ENCODE results near the gene DBNL. TPM values are rescaled to one million over a fixed set of nuclear protein-coding genes. Genes with fewer than 3 reads are reported as not detected.
A peak's percentile ranks its signal among the peaks of the same experiment; 100 is the strongest.

The DBNL gene
- total RNA-seq, 6 donors from 2014 or later: 81.8 to 169 (median 130) TPM

GRCh38 chr7:44066494-44067063 lies 22.1 kb downstream of the DBNL start:
- ATAC-seq (ENCODE audit: low FRiP score in 2 of 2) (peak in 1 of 2 donors; percentile 1), DNase-seq (peak in 1 of 2 donors; percentile 19)
- Histone ChIP-seq H3K27me3 (no peaks in the 10 kb centered on the region), H3K4me1 (peaks cover 11 to 31% (median 22%) of the 10 kb centered on the region in 4 donors), H3K4me3 (no peak overlapping the region), H3K9me3 (no peaks in the 10 kb centered on the region), H3K27ac (no peak overlapping the region), H3K36me3 (peaks cover 0 to 12% (median 8%) of the 10 kb centered on the region in 4 donors)
- 58 to 65% methylated on average over 5 to 6 of the region's 7 CpGs for WGBS, 2 donors
- no peak for TF ChIP-seq EP300 (IDR thresholded peaks at IDR 0.05)

GRCh38 chr7:44067064-44067951 lies 22.8 kb downstream of the DBNL start:
- H3K4me1 ChIP-seq: peaks cover 11 to 39% (median 26%) of the 10 kb centered on the region in 4 donors
- ATAC-seq (ENCODE audit: low FRiP score in 2 of 2): no peak

DNA sequence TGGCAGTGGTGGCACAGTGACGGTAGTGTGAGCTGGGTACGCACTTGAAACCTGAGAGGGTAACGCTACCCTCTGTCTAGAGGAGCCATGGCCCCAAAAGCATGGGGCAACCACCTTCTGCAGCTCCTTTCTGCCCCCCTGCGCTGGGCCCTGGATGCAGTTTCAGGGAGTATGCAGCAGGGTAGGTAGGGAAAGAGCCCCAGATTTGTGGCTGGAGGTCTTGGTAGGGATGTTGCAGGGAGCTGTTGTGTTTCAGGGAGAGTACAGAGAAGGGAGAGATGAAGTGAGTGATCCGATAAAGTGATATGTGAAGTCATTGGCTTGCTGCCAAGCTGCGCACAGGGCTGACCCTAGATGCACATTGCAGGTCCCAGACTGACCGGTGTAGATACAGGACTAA lies 23.6 kb downstream of the DBNL start:
- no peaks in the 10 kb centered on the region for H3K9me3 ChIP-seq
- DNase-seq: no peak

More at GRCh38 chr7:44067064-44067951, 22.8 kb downstream of the DBNL start:
- DNase-seq: peak in 1 of 2 donors; percentile 18
- TF ChIP-seq CTCF (IDR thresholded peaks at IDR 0.05) (no peak), POLR2AphosphoS5 (IDR thresholded peaks at IDR 0.05) (no peak), POLR2A (IDR thresholded peaks at IDR 0.05) (no peak)
- 84 to 85% methylated on average over 11 of the region's 11 CpGs for WGBS, 2 donors
- no peak overlapping the region for H3K4me3 ChIP-seq
- H3K27ac ChIP-seq: no peak overlapping the region
- H3K36me3 ChIP-seq: peaks cover 0 to 5% (median under 1%) of the 10 kb centered on the region in 4 donors
- H3K27me3 ChIP-seq: no peaks in the 10 kb centered on the region
- H3K9me3 ChIP-seq: no peaks in the 10 kb centered on the region

DNA sequence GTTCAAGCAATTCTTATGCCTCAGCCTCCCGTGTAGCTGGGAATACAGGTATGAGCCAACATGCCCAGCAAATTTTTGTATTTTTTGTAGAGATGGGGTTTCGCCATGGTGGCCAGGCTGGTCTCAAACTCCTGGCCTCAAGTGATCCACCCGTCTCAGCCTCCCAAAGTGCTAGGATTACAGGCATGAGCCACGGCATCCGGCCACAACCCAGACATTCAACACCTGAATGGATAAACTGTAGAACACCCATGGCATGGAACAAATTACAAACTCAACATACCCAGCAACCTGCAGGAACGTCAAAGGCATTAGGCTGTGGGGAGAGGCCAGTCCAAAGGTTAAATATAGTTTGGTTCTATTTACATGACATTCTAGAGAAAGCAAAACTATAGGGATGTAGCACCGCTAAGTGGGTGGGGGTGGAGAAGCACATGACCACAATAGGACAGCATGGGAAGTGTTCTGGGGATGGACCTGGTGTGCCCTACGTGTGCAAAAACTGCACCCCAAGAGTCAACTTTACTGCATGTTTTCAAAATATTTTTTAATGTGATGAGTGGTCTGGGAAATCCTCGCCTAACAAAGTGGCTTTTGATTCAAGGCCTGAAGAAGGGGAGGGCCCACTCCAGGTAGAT lies 27.3 kb downstream of the DBNL start:
- no peak for TF ChIP-seq POLR2AphosphoS5 (IDR thresholded peaks at IDR 0.05)
- TF ChIP-seq POLR2A (IDR thresholded peaks at IDR 0.05): no peak
- no peak for TF ChIP-seq CTCF (IDR thresholded peaks at IDR 0.05)
- no peak for TF ChIP-seq EP300 (IDR thresholded peaks at IDR 0.05)
- H3K27ac ChIP-seq: peak overlapping the region in 2 of 4 donors; percentile 7 to 8
- DNase-seq (no peak), ATAC-seq (ENCODE audit: low FRiP score in 2 of 2) (no peak)
- peaks cover 8 to 36% (median 22%) of the 10 kb centered on the region in 4 donors for H3K4me1 ChIP-seq
- H3K27me3 ChIP-seq: no peaks in the 10 kb centered on the region
- no peaks in the 10 kb centered on the region for H3K9me3 ChIP-seq
- H3K36me3 ChIP-seq: peaks cover 10 to 43% (median 23%) of the 10 kb centered on the region in 4 donors
- no peak overlapping the region for H3K4me3 ChIP-seq
- 81 to 82% methylated on average over 9 of the region's 9 CpGs for WGBS, 2 donors

More for the DNA sequence above, 23.6 kb downstream of the DBNL start:
- TF ChIP-seq EP300 (IDR thresholded peaks at IDR 0.05): no peak
- TF ChIP-seq CTCF (IDR thresholded peaks at IDR 0.05): no peak
- TF ChIP-seq POLR2AphosphoS5 (IDR thresholded peaks at IDR 0.05): no peak
- no peak for TF ChIP-seq POLR2A (IDR thresholded peaks at IDR 0.05)
- Histone ChIP-seq H3K4me1 (peaks cover 16 to 46% (median 31%) of the 10 kb centered on the region in 4 donors), H3K27me3 (no peaks in the 10 kb centered on the region), H3K4me3 (no peak overlapping the region), H3K27ac (no peak overlapping the region), H3K36me3 (peaks cover 0 to 5% (median 2%) of the 10 kb centered on the region in 4 donors)
- no peak for ATAC-seq (ENCODE audit: low FRiP score in 2 of 2)
- WGBS, 2 donors: 60 to 62% methylated on average over 6 to 7 of the region's 7 CpGs

All from upper lobe of left lung (tissue), 6 donors.